ENCODE data around the gene SLC16A12.
"Not testable (repeated sequence)": the region's sequence is repeated elsewhere in the genome, so short reads cannot be mapped to it uniquely, and the experiment has no call there.

Gene SLC16A12

DNA sequence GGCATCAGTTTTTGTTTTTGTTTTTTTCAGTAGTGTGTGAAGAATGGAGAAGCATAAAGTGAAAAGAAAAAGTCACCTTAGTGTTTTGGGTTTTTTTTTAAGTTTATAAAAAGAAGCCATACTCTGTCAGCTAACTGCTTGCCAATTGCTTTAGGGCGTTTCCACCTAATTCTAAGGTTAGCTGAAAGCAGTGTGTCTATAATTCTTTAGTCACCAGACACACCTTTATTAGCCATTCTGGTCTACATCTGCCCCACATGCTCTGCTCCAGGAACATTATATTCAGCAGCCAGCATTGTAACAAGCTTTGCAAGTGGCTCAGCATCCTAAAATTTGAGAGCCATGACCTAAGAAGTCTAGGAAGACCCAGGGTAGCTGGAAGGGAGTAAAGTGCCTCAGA is 14.1 kb upstream of the SLC16A12 start:
- no peak for DNase-seq (ENCODE audit: low read depth in 2 of 3, low spot score in 1 of 3)

DNA sequence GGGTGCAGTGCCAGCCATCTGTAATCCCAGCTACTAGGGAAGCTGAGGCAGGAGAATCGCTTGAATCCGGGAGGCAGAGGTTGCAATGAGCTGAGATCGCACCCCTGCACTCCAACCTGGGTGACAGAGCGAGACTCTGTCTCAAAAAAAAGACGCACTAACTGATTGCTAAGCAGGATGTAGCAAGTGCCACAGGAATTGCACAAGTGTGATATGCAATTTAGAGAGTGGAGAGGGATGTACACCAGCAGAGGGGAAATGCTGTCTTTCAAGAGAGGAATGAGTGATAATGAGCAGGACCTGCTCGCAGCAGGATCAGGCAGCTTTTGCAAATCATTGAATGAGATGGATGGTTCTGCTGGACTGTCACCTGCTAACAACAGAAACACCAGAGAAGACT is 13.3 kb upstream of the SLC16A12 start:
- no peak for DNase-seq (ENCODE audit: low read depth in 2 of 3, low spot score in 1 of 3)

DNA sequence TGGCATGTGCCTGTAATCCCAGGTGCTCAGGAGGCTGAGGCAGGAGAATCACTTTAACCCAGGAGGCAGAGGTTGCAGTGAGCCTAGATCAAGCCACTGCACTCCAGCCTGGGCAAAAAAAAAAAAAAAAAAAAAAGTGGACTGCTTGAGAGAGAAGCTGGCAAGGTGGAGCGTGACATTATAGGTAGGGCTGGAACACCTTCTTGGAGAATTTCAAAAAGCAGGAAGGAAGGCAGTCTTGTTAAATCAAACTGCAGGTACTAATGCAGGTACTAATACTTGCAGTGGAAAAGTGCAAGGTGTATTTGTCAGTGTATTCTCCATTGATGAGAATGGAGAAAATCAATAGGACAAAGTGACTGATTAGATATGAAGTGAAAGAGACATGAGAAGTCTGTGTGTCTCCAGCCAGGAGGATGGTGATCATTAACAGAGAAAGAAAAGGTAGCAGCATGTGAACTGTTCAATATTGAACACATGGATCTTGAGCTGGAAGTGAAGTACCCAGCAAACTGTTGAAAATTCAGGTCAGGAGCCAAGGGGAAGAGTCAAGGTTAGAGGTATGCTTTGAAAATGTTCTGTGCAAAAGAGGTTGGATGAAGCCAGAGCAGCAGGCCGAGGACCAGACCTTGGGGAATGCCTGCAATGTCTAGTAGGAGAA is 12.6 kb upstream of the SLC16A12 start:
- no peak for DNase-seq (ENCODE audit: low read depth in 2 of 3, low spot score in 1 of 3)

DNA sequence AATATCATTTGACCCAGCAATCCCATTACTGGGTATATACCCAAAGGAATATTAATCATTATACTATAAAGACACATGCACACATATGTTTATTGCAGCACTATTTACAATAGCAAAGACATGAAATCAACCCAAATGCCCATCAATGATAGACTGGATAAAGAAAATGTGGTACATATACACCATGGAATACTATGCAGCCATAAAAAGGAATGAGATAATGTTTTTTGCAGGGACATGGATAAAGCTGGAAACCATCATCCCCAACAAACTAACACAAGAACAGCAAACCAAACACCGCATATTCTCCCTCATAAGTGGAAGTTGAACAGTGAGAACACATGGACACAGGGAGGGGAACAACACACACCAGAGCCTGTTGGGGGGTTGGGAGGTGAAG is 11.3 kb upstream of the SLC16A12 start:
- DNase-seq (ENCODE audit: low read depth in 2 of 3, low spot score in 1 of 3), result not testable (repeated sequence)

DNA sequence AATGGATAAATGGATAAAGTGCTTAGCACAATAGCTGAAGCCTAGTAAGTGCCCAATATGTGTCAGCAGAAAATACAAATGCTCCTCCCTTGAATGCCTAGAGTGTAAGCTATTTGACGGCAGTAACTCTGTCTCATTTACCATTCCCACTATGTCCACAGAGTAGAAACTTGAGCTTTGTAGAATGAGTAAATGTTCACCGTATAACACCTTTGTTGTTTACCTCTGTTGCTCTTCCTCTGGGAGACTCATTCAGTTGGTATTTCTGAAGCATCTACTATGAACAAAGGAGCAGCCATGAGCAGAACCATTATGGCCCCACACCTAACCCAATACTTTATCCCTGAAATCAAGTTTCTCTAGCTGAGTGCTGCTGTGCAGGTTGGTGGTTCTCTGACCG is 8.4 kb upstream of the SLC16A12 start:
- no peak for DNase-seq (ENCODE audit: low read depth in 2 of 3, low spot score in 1 of 3)

DNA sequence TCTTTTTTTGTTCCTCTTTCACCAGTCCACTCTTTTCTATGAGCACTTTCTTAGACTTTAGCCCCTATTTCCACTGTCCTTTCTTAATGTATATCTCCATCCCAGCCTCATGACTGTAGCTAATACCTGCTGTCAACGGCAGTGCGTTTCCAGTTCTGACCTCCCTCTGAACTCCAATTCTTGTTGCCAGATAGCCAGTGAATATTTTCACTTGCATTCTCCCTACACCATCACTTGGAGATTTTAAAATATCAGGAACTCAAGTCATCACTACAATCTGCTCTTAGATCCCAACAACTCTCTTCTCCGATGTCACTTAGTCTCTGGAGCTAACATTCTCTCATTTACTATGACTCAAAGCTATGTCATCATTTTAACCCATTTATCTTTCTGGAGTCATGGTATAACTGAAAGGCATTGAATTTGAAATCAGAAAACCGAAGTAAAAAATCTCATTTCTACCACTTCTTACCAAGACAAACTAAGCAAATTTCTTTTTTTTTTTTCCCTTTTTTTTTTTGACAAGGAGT is 5.1 kb upstream of the SLC16A12 start:
- DNase-seq (ENCODE audit: low read depth in 2 of 3, low spot score in 1 of 3), result no peak

DNA sequence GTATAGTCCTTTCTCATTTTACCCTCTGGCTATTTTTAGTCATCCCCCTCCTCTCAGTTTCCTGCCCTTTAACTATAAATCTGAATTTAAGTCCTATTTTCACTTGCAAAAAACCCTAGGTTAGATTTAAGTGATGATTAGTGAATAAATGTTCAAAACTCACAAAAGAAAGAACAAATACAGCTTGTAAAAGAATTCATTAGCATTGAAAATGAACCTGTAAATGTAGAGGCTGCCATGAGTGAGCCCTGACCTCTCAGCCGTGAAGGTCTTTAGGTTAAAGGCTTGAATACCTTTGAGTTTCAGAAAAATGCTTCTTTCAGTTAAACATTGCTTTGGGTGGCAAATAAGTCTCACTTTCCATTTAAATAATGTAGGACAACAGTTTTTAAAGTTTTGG is 2.0 kb upstream of the SLC16A12 start:
- no peak for DNase-seq (ENCODE audit: low read depth in 2 of 3, low spot score in 1 of 3)

DNA sequence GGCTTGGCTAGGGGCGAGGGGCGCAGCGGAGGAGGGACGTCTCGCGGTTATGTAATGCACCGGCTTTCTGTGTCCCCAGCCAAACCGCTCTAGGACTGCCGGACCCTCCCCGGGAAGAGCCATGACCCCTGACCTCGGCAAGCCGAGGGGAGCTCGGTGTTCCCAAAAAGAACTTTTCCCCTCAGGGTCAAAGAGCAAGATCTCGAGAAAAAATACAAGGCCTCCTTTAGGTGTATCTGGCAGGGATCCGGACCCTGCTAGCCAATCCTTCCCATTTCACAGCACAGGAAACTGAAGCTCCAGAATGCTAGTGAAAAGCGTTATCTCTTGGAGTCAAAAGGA is 590 bp upstream of the SLC16A12 start:
- DNase-seq (ENCODE audit: low read depth in 2 of 3, low spot score in 1 of 3), result no peak

DNA sequence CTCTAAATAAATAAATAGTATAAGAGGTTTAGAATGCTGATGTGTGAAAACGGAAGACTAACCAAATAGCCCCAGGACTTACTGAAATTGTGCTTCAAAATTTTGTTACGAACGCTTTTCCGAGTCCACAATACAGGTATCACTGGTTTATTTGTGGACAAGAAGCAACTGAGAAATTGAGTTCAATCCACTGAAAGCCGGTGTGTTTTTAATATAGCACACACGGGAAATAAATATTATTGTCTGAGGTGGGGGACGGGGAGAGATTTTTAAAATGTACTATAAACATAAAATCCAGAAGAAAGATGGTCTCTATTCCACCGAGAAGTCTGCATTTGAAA is 598 bp downstream of the SLC16A12 start:
- no peak for DNase-seq (ENCODE audit: low read depth in 2 of 3, low spot score in 1 of 3)

DNA sequence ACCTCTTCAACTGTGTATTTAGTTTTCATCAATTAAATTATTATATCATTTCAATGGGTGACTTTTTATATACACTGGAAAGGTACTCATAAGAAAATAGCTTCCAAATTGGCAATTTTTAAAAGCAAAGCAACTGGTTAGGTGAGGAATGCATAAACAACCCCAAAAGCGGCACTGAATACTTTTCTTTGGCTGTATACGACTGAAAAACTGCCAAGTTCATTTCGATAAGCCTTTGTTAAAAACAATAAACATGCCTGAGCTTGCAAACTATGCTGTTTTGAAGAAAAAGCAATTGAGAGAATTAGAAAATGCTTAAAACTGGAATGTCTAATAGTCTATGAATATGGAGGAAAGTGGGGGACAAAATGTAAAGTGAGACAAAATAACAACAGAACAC is 2.9 kb downstream of the SLC16A12 start:
- no peak for DNase-seq (ENCODE audit: low read depth in 2 of 3, low spot score in 1 of 3)

DNA sequence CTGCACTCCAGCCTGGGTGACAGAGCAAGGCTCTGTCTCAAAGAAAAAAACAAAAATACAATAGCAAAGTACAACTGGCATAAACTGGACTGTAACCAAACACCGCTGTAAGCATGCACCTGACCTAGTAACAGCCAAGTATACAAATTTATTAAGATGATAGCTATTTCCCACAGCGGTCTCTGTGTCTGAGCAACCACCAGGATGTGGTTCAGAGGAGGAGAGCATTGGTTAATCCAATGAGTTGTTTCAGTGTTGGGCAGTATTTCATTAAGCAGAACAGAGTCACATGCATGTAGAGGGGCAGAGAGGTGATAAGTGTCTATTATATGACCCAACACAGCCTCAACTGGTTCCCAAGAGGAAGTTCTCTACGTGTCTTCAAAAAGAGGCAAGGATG is 4.0 kb downstream of the SLC16A12 start:
- no peak for DNase-seq (ENCODE audit: low read depth in 2 of 3, low spot score in 1 of 3)

DNA sequence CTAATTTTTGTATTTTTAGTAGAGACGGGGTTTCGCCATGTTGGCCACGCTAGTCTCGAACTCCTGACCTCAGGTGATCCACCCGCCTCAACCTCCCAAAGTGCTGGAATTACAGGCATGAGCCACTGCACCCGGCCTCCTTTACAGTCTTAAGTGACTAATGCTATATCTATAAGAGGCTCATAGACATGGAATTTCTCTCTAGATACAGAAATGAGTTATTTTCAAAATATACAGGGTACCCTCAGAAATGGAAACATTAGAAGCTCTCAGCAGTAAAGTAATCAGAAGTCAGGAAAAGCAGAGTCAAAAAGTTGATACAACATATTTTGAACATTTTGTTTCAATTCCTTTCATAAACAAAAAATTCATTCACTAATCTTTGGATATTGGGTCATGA is 5.7 kb downstream of the SLC16A12 start:
- not testable (repeated sequence) for DNase-seq (ENCODE audit: low read depth in 2 of 3, low spot score in 1 of 3)

DNA sequence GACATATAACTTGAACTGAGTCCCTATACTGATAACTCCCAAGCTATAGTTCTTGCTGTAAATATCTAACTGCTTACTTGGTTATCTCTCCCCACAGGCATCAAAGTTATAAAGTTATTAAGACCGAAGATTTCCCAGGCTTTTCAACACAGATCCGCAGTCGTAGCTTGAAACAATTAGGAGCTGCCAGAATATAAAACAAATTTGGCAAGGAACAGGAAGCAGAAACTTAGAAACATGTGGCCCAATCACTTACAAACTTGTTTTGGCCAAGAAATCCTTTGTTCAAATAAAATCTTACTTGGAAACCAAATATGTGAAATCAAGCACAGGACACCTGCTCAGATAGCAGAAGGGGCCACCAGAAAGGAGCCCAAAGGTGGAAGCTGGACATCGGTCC is 9.0 kb downstream of the SLC16A12 start:
- DNase-seq (ENCODE audit: low read depth in 2 of 3, low spot score in 1 of 3), result no peak

DNA sequence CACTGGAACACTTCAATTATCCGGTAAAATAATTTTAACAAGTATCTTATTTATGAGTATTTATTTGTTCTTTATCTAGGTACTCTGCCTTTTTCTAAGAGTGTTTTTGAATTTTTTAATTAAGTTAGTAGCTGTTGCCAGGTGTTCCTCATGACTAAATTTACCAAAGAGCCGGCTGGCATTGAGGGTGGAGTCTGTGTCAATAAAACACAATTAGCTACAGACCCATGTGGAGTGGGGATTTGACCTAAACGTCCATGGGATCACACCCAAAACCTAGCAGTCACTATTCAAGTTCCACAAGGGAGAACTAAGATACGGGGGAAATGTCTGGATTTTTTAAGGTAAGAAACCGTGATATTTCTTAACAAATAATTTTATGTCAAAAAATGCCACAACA is 9.8 kb downstream of the SLC16A12 start:
- no peak for DNase-seq (ENCODE audit: low read depth in 2 of 3, low spot score in 1 of 3)

DNA sequence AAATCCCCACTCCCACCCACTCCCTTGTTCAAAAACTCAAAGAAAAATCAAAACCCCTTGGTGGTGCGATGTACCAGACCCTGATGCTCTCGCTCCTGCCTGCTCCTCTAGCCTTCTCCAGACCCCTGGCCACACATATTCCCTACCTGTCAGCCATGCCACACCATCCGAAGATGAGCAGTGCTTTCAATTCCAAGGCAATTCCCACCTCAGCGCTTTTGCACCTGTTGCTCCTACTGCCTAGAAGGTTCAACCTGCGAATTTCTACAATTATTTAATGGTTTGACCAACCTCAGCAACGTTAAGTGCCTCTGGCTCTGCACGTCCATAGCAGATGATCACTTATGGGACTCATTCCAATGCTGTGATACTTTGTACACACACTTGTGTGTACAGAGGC is 11.1 kb downstream of the SLC16A12 start:
- DNase-seq (ENCODE audit: low read depth in 2 of 3, low spot score in 1 of 3), result no peak

DNA sequence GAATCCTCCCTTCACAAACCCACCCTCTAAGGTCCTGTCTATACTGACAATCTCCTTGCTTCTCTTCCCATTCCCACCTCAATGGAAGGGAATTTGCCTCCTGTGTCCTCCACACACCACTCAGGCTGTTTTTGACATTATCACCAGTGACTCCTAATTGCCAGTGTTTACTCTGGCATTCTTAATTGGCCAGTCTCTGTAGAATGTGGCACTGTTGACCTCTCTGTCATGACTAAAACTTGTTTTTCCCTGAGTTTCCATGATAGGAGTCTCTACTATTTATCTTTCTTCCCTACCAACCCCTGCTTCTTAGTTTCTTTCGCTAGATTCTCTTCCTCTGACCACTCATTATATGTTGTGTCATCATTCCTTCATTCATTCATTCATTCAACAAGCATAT is 12.1 kb downstream of the SLC16A12 start:
- no peak for DNase-seq (ENCODE audit: low read depth in 2 of 3, low spot score in 1 of 3)

DNA sequence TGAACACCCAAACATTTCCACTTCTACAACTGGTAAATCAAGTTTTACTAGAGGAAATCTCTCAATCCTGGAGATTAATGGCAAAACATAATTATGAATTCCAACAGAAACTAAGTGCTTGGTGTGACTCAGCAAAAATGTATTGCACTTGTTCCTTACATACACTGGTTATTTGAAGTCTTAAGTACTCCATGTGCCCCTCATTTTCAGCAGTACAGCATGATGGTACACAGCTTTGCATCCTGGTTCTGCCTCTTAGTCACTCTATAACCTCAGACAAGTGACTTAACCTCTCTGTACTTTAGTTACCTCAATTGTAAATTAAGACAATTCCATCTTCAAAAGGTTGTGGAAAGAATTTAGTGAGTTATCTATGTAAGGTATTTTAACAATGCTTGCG is 12.9 kb downstream of the SLC16A12 start:
- DNase-seq (ENCODE audit: low read depth in 2 of 3, low spot score in 1 of 3), result no peak

DNA sequence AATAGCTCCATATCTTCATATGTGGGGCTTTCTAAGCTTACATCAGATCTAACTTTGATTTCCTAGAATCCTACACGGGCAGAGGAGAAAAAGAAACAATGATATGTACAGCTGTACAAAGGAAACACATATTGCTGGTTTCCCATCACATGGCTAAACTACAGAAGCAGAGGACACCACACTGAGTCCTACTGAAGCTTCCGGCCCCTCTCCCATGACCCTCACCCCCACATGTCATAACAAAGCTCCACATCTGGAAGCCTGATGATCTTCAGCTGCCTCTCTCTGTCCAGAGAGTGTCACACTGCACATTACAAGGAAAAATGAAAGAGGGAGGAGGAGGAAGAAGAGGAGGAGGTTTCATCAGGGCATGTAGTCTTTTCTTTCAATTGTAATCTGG is 14.0 kb downstream of the SLC16A12 start:
- DNase-seq (ENCODE audit: low read depth in 2 of 3, low spot score in 1 of 3), result no peak

DNA sequence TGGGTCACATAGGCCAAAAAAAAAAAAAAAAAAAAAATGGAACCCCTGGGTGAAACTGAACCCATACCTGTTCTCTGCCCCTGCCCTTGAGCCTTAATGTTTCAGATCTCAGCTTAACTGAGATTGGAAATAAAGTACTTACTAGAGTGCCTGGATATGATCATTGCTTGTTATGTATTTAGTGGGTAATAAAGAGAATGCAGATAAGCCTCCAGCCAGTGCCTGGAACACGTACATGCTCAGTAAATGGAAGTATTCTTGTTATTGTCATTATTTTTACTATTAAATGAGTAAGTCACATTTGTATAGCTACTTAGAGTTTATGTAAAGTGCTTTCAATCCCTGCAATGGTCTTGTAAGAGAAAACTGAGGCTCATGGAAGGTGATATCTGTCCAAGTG is 14.7 kb downstream of the SLC16A12 start:
- no peak for DNase-seq (ENCODE audit: low read depth in 2 of 3, low spot score in 1 of 3)

DNA sequence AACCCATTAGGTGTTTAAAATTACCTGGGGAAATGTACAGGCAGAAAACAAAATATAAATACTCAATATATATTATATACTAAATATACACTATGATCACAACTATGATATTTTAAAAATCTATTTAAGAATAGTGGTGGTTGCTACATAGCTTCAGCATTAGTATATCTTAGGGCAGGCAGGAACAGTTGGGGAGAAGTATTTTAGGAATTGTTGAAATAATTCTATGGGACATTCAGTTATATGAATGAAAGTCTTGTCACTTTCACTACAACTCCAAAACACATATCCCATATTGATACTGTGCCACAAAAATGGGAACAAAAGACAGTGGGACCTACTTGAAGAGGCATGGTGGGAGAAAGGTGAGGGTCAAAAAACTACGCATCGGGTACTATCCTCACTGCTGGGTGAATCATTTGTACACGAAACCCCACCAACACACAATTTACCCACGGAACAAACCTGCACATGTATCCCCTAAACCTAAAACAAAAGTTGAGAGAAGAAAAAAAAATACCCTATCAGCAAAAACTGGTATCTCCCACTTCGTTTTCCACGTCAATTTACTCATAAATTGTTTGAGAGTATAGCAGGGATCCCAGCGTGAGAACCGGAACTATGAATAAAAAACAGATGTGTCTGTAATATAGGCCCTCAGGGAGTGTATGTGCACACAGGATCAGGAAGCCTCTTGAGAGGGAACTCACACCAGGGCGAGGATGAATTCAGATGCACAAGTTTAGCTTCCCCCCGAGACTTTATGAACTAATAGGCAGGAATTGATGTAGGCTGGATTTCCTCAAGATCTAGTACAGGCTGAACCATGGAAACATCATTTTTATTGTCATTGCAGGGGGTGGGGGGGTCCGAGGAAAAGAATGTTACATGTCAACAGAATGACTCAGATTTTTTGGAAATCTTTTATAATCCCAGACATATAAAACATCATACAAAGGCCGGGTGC is 16.2 kb downstream of the SLC16A12 start:
- no peak for DNase-seq (ENCODE audit: low read depth in 2 of 3, low spot score in 1 of 3)

DNA sequence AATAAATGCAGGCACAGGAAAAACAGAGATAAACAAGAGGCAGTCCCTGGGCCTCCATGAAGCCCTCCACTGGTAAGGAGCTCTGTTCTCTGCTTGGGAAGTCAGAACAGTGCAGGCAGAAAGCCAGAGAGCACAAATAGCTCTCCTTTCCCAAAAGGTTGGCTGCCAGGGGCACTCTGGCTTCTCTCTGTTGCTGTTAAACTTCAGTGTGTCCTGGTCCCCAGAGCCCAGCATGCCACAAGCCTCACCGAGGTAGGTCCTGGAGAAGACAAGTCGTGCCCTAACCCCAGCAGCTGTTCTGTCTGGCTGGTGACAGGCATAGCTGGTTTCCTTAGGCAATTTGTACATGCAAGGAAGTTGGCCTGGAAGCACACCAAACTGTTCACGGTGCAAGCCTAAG is 17.3 kb downstream of the SLC16A12 start:
- DNase-seq (ENCODE audit: low read depth in 2 of 3, low spot score in 1 of 3), result no peak

DNA sequence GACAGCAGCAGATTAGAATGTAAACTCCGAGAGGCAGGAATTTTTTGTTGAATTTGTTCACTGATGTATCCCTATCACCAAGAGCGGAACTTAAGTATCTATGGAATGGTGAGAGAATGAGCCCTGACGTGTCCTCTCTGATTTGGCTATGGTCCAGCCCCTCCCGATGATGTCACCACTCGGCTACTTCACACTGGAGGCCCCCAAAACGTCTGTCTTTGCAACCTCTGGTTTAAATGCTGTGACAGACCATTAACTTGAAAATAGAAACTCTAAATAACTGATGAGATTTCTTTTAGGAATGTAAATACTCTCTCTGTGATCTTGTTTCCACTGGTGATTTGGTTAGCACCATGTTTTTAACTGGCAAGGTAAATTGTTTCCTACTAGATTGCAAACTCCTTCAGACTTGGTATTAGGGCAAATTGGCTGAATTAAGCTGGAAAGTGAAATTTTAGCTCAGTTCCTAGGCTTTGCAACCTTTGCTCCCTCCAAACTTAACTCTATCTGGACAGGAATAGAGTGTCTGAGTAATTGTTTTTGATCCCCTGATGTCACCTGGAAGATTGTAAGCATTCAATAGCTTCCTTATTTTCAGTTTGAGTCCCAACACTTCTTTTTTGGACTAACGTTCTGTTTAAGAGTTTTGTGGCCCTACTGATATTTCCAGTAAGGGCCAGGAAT is 19.1 kb downstream of the SLC16A12 start:
- DNase-seq (ENCODE audit: low read depth in 2 of 3, low spot score in 1 of 3), result no peak

Measured in stimulated activated CD4-positive, alpha-beta T cell treated with anti-CD3 and anti-CD28 coated beads, Interleukin-12 subunit alpha, Interleukin-12 subunit beta, amount 100 ng/mL, for 48 hours (primary cell).